Fibroblast of villous mesenchyme (primary cell): ENCODE data around the gene DSG2. TPM values are rescaled to one million over a fixed set of nuclear protein-coding genes. Genes with fewer than 3 reads are reported as not detected.

Experiments
- DNase-seq: peaks from one replicate; pipeline ENCODE4 v3.0.0-alpha.2; 2010; ENCODE audit warnings: low read depth
- H3K4me3 ChIP-seq: 2 replicates; pipeline ENCODE4 v1.5.1; 2011; ENCODE audit warnings: low read depth, mild to moderate bottlenecking, low read length
- total RNA-seq: library from RNA; depleted of rRNA; stranded (reverse); fragments of >200 nt; gene quantifications from 2 replicates; pipeline ENCODE4 v1.2.3, GENCODE V29; 2012
- TF ChIP-seq, protein P1 (sequence below): IDR thresholded peaks from 2 replicates; pipeline ENCODE4 v1.5.1; 2012; ENCODE audit warnings: low read depth, mild to moderate bottlenecking, low read length; ENCODE audit not compliant: insufficient read depth

DSG2 gene
- total RNA-seq, 1 donor, result 2.6 TPM

DNA sequence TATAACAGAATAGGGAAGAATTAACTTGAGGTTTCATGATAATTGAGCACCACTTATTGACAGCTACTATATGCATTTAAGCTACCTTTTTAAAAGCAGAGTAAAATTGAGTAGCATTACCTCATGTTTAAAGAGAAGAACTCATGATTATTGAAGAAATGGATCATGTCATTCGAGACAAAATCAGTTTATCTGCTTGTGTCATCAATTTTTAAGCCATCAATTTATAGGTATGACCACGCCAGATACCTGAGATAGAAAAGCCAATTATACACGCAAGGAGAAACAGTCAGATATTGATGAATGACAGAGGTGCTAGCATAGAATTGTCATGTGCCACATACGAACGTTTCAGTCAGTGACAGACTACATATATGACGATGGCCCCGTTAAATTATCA lies 28.4 kb downstream of the DSG2 start:
- no peak overlapping the region for H3K4me3 ChIP-seq
- TF ChIP-seq, protein P1, sequence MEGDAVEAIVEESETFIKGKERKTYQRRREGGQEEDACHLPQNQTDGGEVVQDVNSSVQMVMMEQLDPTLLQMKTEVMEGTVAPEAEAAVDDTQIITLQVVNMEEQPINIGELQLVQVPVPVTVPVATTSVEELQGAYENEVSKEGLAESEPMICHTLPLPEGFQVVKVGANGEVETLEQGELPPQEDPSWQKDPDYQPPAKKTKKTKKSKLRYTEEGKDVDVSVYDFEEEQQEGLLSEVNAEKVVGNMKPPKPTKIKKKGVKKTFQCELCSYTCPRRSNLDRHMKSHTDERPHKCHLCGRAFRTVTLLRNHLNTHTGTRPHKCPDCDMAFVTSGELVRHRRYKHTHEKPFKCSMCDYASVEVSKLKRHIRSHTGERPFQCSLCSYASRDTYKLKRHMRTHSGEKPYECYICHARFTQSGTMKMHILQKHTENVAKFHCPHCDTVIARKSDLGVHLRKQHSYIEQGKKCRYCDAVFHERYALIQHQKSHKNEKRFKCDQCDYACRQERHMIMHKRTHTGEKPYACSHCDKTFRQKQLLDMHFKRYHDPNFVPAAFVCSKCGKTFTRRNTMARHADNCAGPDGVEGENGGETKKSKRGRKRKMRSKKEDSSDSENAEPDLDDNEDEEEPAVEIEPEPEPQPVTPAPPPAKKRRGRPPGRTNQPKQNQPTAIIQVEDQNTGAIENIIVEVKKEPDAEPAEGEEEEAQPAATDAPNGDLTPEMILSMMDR, result no peak
- no peak for DNase-seq

DNA sequence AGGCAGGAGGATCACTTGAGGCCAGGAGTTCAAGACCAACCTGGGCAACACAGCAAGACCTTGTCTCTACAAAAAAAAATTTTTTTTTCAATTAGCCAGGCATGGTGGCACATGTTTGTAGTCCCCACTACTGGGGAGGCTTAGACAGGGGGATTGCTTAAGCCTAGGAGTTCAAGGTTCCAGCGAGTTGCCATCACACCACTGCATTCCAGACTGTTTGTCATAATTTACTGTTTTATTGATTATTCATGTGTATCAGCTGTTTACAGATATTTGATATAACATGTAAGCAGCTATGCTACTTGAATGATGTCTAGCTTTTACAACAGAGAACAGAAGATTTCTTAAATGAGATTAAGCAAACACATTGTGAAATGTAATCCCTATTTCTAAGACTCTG lies 35.3 kb downstream of the DSG2 start:
- TF ChIP-seq, protein P1, result no peak
- DNase-seq, result no peak
- H3K4me3 ChIP-seq, result no peak overlapping the region

DNA sequence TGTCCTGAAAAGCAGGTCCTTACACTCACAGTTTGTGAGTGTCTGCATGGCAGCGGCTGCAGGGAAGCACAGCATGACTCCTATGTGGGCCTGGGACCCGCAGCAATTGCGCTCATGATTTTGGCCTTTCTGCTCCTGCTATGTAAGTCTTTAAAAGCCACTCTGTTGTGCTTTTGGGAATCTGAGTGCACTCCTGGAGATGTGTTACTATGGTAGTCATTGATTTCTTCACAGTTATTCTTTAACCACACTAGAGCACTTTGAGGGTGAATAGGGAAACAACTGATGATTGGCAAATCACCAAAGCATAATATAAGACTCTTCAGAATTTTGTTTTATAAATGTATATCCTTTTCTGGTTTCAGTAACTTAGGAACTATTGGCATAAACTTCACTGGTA lies 40.9 kb downstream of the DSG2 start:
- TF ChIP-seq, protein P1, result no peak
- DNase-seq, result no peak

DNA sequence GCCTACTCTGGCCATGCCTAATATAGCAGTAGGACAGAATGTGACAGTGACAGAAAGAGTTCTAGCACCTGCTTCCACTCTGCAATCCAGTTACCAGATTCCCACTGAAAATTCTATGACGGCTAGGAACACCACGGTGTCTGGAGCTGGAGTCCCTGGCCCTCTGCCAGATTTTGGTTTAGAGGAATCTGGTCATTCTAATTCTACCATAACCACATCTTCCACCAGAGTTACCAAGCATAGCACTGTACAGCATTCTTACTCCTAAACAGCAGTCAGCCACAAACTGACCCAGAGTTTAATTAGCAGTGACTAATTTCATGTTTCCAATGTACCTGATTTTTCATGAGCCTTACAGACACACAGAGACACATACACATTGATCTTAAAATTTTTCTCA lies 48.5 kb downstream of the DSG2 start:
- no peak for DNase-seq
- H3K4me3 ChIP-seq, result no peak overlapping the region
- TF ChIP-seq, protein P1, result no peak

More for the DNA sequence above, 40.9 kb downstream of the DSG2 start:
- no peak overlapping the region for H3K4me3 ChIP-seq

DNA sequence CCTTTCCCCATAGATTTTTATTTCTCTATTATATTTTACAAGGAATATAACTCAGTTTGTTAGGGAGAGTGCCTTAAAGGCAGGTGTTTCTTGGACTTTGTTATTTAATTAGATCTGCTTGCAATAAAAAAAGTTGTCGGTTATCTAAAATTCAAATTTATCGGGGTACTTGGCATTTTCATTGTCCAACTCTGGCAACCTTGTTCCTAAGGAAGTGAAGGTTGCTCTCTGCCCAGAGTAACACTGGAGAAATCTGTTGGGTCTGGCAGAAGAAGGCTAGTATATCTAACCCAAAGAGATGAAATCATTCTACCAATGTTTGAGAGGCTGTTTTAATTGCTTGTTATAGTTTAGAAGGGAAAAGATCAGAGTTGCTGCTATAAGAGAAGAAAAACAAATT lies 50.9 kb downstream of the DSG2 start:
- no peak for DNase-seq
- H3K4me3 ChIP-seq, result no peak overlapping the region
- TF ChIP-seq, protein P1, result no peak

DNA sequence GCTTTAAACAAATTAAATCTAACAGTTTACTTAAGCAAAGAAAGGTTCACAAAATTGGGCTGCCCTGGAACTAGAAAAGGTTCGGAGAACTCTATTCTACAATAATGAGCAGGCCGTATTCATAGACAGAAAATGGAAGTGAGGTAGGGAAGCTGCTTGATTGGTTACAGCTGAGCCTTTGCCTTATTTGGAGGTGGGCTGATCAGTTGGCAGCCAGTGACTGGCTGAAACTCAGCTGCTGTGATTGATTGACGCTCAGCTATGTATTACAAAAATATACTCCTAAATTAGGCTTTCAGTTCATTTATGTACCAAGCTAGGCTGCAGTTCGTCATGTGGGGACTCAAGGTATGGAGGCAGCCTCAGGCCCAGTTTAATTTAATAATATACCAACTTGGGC lies 51.4 kb downstream of the DSG2 start:
- H3K4me3 ChIP-seq, result no peak overlapping the region
- no peak for DNase-seq
- TF ChIP-seq, protein P1, result no peak

DNA sequence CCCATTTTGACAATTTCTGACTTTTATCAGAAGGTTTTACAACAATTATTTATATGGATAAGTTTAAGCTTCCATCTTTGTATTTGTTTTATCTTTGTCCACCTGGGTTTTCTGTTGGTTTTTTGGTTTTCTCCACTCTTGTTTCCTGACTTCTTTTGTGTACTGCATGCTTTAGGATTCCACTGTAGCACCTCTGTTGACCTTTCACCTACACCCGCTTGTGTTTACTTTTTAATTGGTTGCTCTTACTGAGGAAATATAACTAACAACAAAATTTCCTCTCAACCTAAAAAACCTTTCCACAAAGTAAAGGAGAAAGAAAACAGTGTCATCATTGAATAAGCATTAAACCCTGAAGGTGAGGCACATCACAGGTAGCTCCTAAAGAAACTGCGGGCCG lies 53.9 kb downstream of the DSG2 start:
- no peak for DNase-seq
- no peak overlapping the region for H3K4me3 ChIP-seq
- TF ChIP-seq, protein P1, result no peak
